ENCODE data around the gene CGB7. TPM values are rescaled to one million over a fixed set of nuclear protein-coding genes. Genes with fewer than 3 reads are reported as not detected.
"Not testable (repeated sequence)": the region's sequence is repeated elsewhere in the genome, so short reads cannot be mapped to it uniquely, and the experiment has no call there.

The CGB7 gene
- total RNA-seq, 2 donors from 2014 or later = 0.32 TPM; not detected in 1

DNA sequence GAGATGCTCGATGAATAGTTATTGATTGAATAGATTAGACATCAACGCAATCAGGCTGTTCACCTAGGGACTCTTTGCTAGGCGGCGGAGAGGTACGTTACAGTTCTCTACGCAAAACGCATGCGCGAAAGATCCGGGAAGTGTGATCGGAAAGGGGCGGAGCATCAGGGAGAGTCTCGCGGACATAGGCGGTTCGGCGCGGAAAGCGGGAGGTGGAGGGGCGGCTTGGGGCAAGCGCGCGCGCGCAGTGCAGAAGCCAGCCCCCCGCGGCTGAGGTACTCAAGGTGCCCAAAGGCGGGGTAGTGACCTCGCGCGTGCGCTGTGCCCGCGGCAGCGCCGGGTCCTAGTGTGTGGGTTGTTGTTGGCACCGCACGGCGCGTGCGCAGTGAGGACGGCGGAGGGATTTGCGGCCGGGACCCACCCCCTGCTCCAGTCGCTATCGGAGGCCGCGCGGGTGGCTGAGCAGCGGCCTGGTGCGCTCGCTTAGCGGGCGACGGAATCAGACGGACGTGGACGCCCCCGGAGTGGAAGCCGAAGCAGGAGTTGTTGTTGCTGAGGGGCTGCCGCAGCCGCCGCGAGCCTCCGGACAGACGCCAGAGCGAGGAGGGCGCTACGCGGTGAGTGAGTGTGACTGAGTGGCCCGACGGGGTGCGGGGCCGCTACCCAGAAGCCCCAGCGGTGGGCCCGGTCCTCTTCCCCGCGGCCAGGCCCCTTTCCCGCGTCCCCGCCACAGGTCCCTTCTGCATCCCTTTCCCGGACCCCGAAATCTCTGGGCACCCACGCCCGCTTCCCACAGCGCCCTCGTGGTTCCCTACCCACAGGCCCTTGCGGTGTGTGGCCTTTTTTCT, 27.7 kb upstream of the CGB7 start, which contains the start of gene SNRNP70:
SNRNP70 (plus strand) TSS at position 432 of the 848 bp plus-strand sequence. CDS start 964 bp downstream, outside the sequence.
- H3K27ac Mint-ChIP-seq = peak within 1 kb of the TSS; percentile 99
- H3K27me3 Mint-ChIP-seq = peaks cover 5% of the 10 kb centered on the region
- H3K9me3 Mint-ChIP-seq = no peaks in the 10 kb centered on the region
- peak within 1 kb of the TSS; percentile 92 for H3K4me3 Mint-ChIP-seq
- peaks cover 20% of the 10 kb centered on the region for H3K4me1 Mint-ChIP-seq
- peaks cover 52% of the 10 kb centered on the region for H3K36me3 Mint-ChIP-seq (ENCODE audit: low read depth)
- ATAC-seq (replicated peaks) = peak; percentile 97

DNA sequence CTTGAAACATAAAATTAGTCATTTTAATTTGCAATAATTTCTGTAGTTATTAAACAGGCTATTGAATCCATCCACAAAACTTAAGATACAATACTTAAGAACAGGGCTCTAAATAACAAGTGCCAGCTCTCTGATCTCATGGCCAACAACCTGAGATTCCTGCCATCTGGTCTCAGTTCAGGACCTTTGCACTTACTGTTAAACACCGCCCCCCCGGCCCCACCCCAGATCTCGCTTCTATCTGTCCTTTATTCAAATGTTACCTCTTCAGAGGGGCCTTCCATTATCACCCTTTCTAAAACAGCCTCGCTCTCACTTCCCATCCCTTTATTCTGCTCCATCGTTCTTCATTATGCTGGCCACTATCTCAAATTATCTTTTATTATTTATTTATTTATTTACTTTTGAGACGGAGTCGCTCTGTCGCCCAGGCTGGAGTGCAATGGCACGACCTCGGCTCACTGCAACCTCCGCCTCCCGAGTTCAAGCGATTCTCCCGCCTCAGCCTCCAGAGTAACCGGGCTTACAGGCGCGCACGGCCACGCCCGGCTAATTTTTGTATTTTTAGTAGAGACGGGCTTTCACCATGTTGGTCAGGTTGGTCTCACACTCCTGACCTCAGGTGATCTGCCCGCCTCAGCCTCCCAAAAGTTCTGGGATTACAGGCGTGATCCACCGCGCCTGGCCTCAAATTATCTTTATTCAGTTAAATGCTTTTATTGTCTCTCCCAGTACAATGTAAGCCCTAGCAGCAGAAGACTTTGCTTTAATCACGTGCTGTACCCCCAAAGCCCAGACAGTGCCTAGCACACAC, 26.9 kb upstream of the CGB7 start:
- Mint-ChIP-seq H3K27me3 (peaks cover 8% of the 10 kb centered on the region), H3K9me3 (no peaks in the 10 kb centered on the region), H3K36me3 (ENCODE audit: low read depth) (peaks cover 44% of the 10 kb centered on the region), H3K4me3 (peak overlapping the region; percentile 92), H3K4me1 (peaks cover 18% of the 10 kb centered on the region), H3K27ac (peak overlapping the region; percentile 99)
- ATAC-seq (replicated peaks) = no peak

GRCh38 chr19:49081273-49081672, 23.7 kb upstream of the CGB7 start:
- Mint-ChIP-seq H3K4me3 (no peak overlapping the region), H3K36me3 (ENCODE audit: low read depth) (peaks cover 14% of the 10 kb centered on the region), H3K27ac (peak overlapping the region; percentile 15), H3K27me3 (peaks cover 8% of the 10 kb centered on the region), H3K9me3 (no peaks in the 10 kb centered on the region), H3K4me1 (peaks cover 7% of the 10 kb centered on the region)
- ATAC-seq (replicated peaks) = no peak

DNA sequence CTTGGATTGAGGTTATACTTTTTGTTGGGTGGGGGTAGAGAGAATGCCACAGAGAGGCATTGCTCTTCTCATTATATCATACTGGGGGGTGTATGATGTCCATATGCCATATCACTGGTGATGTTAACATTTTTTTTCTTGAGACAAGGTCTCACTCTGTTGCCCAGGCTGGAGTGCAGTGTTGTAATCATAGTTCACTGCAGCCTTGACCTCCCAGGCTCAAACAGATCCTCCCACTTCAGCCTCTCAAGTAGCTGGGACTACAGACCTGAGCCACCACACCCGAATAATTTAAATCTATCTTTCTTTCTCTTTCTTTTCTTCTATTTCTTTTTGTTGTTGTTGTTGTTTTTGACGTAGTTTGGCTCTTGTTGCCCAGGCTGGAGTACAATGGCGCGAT, 22.8 kb upstream of the CGB7 start:
- ATAC-seq (replicated peaks) = no peak
- Mint-ChIP-seq H3K9me3 (no peaks in the 10 kb centered on the region), H3K4me1 (peaks cover 5% of the 10 kb centered on the region), H3K27ac (no peak overlapping the region), H3K27me3 (peaks cover 13% of the 10 kb centered on the region), H3K4me3 (no peak overlapping the region), H3K36me3 (ENCODE audit: low read depth) (peaks cover 5% of the 10 kb centered on the region)

- H3K27ac Mint-ChIP-seq; H3K9me3 Mint-ChIP-seq; H3K4me1 Mint-ChIP-seq; ATAC-seq (replicated peaks); H3K4me3 Mint-ChIP-seq: not testable (repeated sequence)
- Mint-ChIP-seq H3K36me3 (ENCODE audit: low read depth) (peaks cover 10% of the 10 kb centered on the region), H3K27me3 (peaks cover 26% of the 10 kb centered on the region)
Measured at GRCh38 chr19:49074869-49075268, 17.3 kb upstream of the CGB7 start.

GRCh38 chr19:49073514-49074378, 16.2 kb upstream of the CGB7 start:
- Mint-ChIP-seq H3K27me3 (peaks cover 34% of the 10 kb centered on the region), H3K4me3 (peak overlapping the region; percentile 53), H3K36me3 (ENCODE audit: low read depth) (peaks cover 10% of the 10 kb centered on the region), H3K27ac (no peak overlapping the region), H3K4me1 (peaks cover 9% of the 10 kb centered on the region), H3K9me3 (no peaks in the 10 kb centered on the region)
- no peak for ATAC-seq (replicated peaks)

DNA sequence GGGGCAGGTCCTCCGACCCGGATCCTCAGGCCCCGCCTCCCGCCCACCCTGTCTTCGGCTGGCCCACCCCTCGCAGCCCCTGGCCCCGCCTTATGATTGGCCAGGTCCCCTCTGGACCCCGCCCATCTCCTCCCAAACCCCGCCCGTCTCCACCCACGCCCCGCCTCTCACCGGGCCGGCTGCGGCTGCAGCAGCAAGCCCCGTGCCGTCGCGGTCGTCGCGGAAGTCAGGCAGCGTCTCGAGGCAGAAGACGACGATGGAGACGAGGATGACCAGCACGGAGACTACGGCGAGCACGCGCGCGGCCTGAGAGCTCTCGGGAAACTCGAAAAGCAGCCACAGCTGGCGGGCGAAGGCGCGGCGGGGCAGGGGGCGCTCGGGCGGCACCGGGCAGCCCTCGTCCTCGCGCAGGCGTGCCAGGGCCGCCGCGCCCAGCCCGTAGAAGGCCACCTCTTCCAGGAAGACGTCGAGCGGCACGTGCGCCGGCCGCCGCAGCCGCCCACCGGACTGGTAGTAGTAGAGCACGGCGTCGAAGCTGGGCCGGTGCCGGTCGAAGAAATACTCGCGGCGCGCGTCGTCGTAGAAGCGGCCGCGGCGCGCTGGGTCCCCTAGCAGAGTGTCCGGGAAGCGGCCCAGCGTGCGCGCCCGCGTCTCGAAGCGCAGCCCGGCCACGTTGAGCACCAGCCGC, 14.5 kb upstream of the CGB7 start:
- peaks cover 10% of the 10 kb centered on the region for H3K36me3 Mint-ChIP-seq (ENCODE audit: low read depth)
- H3K4me3 Mint-ChIP-seq = no peak overlapping the region
- ATAC-seq (replicated peaks) = no peak
- H3K27ac Mint-ChIP-seq = no peak overlapping the region
- H3K4me1 Mint-ChIP-seq = peaks cover 9% of the 10 kb centered on the region
- H3K27me3 Mint-ChIP-seq = peaks cover 43% of the 10 kb centered on the region
- H3K9me3 Mint-ChIP-seq = no peaks in the 10 kb centered on the region

DNA sequence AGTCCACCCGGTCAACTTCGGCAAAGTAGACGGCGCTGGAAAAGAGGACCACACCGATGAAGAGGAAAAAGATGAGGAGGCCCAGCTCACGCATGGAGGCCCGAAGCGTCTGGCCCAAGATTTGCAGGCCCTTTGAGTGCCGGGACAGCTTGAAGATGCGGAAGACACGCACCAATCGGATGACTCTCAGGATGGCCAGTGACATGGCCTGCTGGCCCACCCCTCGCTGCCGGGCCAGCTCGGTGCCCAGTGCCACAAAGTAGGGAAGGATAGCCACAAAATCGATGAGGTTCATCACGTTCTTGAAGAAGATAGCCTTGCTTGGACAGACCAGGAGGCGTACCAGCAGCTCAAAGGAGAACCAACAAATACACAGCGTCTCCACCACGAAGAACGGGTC, 12.9 kb upstream of the CGB7 start:
- ATAC-seq (replicated peaks) = no peak
- no peak overlapping the region for H3K4me3 Mint-ChIP-seq

GRCh38 chr19:49069026-49069425, 11.5 kb upstream of the CGB7 start:
- Mint-ChIP-seq H3K9me3 (no peaks in the 10 kb centered on the region), H3K36me3 (ENCODE audit: low read depth) (peaks cover 10% of the 10 kb centered on the region), H3K4me3 (no peak overlapping the region), H3K4me1 (peaks cover 9% of the 10 kb centered on the region), H3K27ac (no peak overlapping the region), H3K27me3 (peaks cover 53% of the 10 kb centered on the region)
- ATAC-seq (replicated peaks) = no peak

More for the DNA sequence above, 12.9 kb upstream of the CGB7 start:
- Mint-ChIP-seq H3K27me3 (peaks cover 54% of the 10 kb centered on the region), H3K9me3 (no peaks in the 10 kb centered on the region), H3K36me3 (ENCODE audit: low read depth) (peaks cover 10% of the 10 kb centered on the region), H3K27ac (no peak overlapping the region), H3K4me1 (peaks cover 9% of the 10 kb centered on the region)

- Mint-ChIP-seq H3K4me1 (no peaks in the 10 kb centered on the region), H3K36me3 (ENCODE audit: low read depth) (no peaks in the 10 kb centered on the region), H3K9me3 (no peaks in the 10 kb centered on the region), H3K4me3 (no peak overlapping the region), H3K27me3 (peaks cover 40% of the 10 kb centered on the region), H3K27ac (no peak overlapping the region)
- no peak for ATAC-seq (replicated peaks)
Measured at GRCh38 chr19:49067554-49067953, 10.0 kb upstream of the CGB7 start.

DNA sequence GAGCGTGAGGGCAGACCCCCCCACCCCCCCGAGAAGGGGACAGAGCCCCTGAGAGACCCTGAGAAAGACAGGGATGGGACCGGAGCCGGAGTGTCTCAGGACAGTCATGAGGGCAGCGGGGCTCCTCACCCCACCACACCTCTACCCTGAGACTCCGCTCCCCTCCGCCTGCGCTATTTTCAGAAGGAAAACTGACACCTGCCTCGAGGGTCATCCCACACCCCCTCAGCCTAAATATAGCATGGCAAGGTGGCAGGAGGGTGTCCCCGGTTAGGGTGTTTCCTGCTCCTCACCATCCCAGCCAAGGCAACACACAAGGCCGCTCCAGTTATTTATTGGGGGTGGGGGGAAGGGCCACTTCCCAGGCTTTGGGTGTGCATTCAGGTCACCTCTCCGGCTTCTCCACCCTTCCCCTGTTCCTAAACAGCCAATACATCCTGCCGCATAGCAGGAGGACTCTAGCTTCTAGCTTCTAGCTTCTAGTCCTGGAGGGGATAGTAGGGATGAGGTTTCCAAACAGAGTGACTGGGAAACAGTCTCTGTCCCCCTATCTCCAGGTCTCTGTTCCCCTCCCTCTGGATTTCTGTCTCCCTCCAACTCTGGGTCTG, 8.5 kb upstream of the CGB7 start:
- H3K36me3 Mint-ChIP-seq (ENCODE audit: low read depth) = no peaks in the 10 kb centered on the region
- H3K4me3 Mint-ChIP-seq = no peak overlapping the region
- no peaks in the 10 kb centered on the region for H3K9me3 Mint-ChIP-seq
- H3K27me3 Mint-ChIP-seq = peaks cover 41% of the 10 kb centered on the region
- no peak for ATAC-seq (replicated peaks)
- no peaks in the 10 kb centered on the region for H3K4me1 Mint-ChIP-seq
- H3K27ac Mint-ChIP-seq = no peak overlapping the region

DNA sequence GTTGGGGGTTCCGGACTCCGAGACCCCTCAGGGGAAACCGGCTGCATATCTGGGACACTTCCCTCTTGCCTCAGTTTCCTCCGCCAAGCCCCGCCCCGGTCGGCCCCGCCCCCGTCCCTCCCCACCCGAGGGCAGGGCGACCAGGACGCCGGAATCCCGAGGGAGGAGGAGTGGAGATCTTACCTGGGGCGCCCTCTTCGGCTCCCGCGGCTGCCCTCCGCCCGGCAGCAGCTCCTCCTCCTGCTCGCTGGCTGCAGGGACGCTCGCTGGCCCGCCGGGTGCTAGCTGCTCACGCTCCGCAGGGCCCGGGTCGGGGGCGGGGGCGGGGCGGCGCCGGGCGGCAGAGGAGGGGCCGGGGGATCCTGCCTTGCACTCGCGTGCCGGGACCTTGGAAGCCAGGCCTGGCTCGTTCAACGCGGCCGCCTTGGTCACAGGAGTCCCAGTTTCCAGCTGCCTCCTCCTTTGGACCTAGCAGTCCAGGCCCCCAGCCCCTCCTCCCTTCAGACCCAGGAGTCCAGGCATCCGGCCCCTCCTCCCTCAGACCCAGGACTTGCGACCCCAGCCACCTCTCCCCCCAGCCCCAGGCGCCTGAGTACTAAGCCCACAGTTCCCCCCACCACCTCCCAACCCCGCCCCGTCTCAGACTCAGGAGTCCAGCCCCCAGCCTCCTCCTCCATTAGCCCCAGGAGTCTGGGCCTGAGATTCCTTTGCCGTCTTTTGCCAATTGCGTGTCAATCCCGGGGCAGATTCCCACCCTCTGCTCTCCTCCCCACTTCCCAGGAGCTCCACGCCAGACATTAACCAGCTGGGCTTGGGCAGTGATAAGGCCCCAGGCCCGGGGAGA, 7.4 kb upstream of the CGB7 start, which contains the start of gene NTF4:
NTF4 (minus strand) TSS at position 51 of the 844 bp plus-strand sequence. CDS start 2,821 bp downstream, outside the sequence.
- Mint-ChIP-seq H3K27ac (no peak within 1 kb of the TSS), H3K9me3 (no peaks in the 10 kb centered on the region), H3K4me1 (no peaks in the 10 kb centered on the region), H3K27me3 (peaks cover 40% of the 10 kb centered on the region), H3K36me3 (ENCODE audit: low read depth) (no peaks in the 10 kb centered on the region), H3K4me3 (no peak within 1 kb of the TSS)
- no peak for ATAC-seq (replicated peaks)

Measured in activated T-helper 17 cell treated with anti-CD3 and anti-CD28 coated beads, Interleukin-2, amount 50 U/mL, for 72 hours (primary cell).